Stimulated activated CD4-positive, alpha-beta T cell treated with anti-CD3 and anti-CD28 coated beads, TNF-alpha, amount 100 ng/mL, for 48 hours (primary cell): ENCODE measurements around the gene VDAC2.
"Not testable (repeated sequence)": the region's sequence is repeated elsewhere in the genome, so short reads cannot be mapped to it uniquely, and the experiment has no call there.

Experiments
- DNase-seq, 3 donors: peaks; one replicate each; pipeline ENCODE4 v3.0.0-alpha.2; 2020; ENCODE audit warnings: low read depth in 3 of 3

Gene VDAC2

DNA sequence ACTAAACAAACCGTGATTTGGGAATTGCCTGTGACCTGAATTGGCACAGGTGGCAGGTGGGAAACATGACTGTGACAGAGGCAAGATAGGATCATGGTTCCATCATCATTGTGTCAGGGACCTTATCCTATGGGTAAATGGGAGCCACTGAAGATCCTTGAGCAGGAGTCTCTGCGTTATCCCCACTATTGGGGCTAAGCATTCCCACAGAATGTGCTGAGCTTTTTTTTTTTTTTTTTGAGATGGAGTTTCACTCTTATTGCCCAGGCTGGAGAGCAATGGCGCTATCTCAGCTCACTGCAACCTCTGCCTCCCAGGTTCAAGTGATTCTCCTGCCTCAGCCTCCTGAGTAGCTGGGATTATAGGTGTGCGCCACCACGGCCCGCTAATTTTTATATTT lies 10.6 kb upstream of the VDAC2 start:
- DNase-seq, result not testable (repeated sequence)

DNA sequence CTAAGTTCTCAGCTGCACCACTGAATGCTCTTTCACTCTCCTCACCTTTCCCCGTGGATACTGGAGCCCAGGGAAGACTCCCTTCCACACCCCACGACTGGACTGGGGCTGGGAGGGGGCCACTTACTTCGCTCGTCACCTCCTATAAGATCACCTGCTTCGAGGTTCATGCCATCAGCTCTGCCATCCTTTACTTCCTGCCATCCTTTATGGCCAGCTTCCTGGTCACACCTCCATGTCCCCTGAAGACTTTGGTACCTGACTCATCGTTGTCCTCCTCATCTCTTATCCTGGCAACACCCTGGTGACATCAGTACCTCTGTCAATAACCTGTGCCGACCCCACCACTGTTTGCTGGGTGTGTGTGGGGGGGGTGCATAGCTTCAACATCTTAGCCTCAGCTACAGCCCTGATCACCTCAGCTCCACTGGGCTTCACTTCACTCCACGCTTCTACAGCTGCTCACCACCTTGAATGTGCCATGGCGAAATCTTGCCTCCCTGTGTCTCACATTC lies 8.7 kb upstream of the VDAC2 start:
- no peak for DNase-seq

DNA sequence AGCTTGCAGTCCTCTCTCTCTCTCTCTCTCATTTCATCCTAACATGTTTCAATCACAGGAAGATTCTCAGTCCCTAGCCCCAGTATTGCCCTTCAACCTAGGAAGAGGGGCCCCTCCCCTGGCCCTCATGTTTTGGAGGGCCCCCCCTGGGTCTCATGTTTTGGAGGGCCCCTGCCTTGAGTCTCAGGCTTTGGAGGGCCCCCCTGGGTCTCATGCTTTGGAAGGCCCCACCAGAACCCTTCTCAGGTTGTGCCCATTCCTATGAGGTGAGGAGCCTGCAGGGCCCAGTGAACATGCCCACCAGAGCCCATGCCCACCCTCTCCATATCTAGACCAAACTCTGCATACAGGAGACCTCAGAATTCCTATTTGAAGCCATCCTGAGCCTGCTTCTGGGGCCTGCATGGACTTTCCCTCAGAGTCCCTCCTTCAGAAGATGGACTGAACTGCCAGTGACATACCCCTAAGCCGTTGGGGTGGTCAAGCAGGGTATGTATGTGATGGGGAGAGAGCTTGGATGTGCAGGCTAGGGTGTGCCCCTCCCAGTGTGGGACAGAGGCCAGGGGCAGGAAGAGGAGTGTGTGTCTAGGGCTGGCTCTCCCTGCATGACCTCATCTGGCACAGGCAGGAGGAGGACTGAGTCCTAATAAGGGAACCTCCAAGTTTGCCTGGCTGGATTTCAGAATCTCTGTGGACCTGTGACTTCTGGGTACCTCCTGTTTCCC lies 8.1 kb upstream of the VDAC2 start:
- DNase-seq, result no peak

DNA sequence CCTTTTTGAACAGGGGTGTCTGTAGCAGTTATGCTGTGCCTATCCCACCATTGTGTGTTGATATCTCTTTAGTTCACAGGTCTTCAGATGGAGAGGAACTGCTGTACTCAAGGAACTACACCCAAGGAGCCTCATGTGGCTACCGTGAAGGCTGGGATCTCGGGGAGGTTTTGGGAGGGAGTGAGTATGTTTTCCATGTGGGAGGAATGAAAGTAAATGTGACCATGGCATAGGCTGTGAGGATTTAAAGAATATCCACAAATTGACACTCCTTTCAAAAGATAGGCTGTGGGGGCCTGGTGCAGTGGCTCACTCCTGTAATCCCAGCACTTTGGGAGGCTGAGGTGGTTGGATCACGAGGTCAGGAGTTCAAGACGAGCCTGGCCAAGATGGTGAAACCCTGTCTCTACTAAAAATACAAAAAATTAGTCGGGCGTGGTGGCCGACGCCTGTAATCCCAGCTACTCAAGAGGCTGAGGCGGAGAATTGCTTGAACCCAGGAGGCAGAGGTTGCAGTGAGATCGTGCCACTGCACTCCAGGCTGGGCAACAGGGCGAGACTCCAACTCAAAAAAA lies 7.5 kb upstream of the VDAC2 start:
- not testable (repeated sequence) for DNase-seq

DNA sequence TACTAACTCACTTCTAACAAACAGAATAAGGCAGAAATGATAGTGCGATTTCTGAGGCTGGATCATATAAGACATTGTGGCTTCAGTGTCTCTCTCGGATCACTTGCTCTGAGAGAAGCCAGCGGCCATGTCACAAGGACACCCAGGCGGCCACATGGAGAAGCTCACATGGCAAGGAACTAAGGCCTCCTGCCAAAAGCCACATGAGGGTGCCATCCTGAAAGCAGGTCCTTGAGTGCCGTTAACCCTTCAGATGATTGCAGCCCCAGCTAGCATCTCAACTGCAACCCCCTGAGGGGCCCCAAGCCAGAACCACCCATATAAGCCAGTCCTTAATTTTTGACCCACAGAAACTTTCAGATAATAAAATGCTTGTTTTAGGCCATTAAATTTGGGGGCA lies 6.9 kb upstream of the VDAC2 start:
- DNase-seq, result no peak

DNA sequence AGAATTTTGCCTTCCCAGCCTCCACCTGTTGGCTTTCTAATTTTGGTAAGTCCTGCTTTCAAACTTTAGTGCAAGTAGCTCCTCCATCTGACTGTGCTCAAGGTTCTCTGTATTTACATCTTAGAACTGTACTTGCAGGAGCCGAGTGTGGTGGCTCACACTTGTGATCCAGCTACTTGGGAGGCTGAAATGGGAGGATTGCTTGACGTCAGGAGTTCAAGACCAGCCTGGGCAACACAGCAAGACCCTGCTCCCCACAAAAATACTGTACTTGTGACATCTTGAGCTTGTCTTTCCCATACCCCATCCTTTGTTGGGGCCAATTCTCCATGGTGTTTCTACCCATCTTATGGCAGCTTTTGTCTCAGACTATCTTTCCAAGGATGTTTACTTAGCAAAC lies 4.7 kb upstream of the VDAC2 start:
- no peak for DNase-seq

DNA sequence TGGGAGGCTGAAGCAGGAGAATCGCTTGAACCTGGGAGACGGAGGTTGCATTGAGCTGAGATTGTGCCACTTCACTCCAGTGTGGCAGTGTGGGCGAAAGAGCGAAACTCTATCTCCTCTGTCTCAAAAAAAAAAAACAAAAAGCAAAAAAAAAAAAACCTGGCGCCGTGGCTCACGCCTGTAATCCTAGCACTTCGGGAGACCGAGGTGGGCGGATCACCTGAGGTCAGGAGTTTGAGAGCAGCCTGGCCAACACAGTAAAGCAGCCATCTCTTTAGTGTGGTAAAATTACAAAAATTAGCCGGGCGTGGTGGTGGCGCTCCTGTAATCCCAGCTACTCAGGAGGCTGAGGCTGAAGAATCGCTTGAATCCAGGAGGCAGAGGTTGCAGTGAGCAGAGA lies 4.0 kb upstream of the VDAC2 start:
- DNase-seq, result not testable (repeated sequence)

DNA sequence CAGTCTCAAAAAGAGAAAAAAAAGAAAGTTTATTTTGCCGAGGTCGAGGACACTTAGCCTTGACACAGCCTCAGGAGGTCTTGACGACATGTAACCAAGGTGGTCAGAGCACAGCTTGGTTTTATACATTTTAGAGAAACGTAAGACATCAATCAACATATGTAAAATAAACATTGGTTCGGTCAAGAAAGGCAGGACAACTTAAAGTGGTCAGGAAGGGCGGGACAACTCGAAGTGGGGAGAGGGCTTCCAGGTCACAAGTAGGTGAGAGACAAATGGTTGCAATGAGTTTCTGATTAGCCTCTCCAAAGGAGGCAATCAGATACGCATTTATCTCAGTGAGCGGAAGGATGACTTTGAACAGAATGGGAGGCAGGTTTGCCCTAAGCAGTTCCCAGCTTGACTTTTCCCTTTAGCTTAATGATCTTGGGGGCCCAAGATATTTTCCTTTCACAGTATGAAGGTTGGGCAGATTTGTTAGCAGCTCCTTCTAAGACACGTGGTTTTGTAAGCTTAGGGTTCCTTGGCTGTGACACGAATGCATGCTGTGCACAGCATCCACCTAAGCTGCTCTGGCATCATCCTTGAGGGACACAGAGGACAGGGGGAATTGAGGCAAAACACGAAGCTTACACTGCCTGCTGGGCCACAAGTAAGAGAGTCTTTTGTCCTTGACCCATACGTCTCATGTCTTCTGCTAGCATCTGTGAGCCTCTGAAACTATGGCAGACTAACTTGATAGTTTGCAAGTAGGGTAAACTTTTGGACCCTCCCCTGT lies 3.3 kb upstream of the VDAC2 start:
- DNase-seq, result no peak

DNA sequence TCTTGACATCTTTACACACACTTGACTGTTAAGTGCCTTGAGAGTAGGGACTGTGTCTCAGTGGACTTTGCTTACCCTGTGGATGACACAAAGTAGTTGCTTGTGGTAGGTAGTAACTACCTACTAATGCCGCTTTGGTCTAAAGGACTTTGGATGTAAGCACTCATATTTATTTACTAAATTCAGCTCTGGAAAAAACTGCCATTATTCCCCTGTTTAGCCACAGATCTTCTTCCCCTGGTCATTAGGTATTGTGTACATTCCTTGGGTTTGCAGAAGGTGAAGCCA lies 2.8 kb upstream of the VDAC2 start:
- no peak for DNase-seq

DNA sequence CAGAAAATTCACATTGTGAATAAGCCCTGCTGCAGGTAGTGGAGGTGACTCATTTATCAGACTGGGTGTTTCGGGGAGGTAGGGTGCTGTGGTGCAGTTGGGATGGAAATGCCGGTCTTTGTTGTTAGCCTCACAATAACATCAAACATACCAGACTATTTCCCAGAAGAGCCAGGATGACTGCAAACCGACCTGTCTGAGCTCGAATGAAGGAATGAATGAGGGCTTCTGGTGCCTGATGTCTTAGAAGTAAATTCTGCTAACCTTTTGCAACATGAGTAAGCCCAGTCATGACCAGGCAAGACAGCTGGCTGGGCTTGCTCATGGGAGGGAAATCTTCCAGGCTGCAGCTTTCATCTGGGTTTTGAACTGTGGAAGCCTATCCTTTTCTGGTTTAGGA lies 2.4 kb upstream of the VDAC2 start:
- DNase-seq, result no peak

DNA sequence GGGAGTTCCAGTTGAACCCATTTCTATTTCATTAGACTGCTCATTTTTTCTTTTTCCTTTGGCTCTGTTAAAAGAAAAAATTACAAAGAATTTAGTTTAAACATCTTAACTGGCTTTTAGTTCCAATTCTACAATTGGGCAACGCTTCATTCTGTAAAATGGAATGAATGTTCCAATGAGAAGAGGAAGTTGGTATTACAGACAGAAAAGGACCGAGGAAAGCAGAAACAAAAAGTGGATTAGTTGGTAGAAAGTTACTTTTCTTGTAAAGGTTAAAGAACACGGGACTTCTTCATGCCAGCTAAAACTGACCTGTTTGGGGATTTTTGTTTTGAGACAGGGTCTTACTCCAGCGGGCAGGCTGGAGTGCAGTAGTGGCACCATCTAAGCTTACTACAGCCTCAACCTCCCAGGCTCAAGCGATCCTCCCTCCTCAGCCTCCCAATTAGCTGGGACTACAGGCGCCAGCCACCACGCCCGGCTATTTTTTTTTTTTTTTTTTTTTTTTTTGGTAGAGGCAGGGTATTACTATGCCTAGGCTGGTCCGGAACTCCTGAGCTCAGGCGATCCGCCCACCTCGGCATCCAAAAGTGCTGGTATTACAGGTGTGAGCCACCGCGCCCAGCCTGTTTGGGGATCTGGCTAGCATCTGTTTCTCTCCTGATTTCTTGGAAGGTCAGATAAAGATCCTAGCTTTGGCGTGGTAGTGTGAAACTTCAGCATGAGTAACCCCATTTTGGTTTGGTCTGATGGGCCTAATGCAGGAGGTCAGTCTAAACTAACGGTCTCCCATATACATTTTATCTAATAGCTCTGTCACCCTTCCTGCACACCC lies 1.3 kb upstream of the VDAC2 start:
- no peak for DNase-seq

DNA sequence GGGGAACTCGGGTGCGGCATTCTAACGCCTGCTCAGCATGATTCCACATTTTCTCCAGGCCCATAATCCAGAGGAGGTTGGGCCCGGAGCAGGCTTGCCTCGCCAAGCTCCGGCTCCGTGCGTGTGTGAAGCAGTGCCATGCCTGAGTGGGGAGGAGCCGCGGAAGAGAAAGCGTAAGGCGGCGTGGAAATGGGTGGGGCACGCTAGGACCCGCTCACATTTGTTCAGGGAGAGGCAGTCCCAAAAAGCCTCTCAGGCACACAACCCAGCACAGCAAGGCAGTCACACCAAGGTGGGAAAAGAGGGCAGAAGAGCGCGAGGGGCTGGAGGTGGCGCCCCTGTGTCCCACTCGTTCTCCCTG lies 695 bp upstream of the VDAC2 start:
- DNase-seq, result peak; percentile 49 to 64 (median 62)

DNA sequence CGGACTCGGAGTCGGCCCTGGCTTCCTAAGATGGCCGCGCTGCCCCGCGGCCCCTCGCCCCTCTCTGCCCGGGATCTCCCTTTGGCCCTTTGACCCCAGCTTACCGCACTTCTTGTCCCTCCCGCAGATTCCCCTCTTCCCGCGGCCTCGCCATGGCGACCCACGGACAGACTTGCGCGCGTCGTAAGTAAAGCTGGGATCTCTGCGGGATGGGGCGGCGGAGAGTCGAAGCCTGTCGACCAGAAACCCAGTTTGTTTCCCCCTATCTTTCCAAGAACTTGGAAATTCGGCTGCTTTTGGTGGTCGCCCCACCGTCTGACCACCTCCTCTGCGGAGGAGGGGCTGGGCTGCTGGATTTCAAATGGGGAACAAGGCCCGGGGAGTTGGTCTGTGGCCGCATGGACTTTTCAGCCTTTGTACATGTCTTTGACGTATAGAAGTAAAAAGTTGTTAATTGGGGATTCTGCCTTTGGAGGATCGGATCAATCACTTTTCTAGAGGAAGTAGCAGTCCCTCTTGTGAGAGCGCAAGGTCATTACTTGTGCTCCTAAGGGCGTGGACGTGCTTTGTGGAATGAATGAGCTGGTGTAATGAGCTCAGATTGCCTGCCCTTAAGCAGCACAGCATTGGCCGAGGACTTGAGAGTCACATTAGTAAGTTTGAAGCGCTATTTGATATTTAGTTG lies 553 bp downstream of the VDAC2 start:
- DNase-seq, result peak in 1 of 3 donors; percentile 6

DNA sequence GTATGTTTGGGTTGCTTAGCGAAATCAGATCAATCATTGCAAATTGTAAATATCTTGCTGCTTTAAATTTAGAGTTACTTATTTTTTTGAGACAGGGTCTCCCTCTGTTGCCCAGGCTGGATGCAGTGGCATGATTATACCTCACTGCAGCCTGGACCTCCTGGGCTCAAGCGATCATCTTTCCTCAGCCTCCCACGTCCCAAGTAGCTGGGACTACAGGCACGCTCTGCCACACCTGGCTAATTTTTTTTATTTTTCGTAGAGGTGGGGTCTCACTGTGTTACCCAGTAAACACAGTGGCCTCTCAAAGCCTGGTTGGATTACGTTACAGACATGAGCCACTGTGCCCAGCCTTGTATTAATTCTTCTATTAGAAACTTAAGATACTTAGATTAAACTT lies 1.7 kb downstream of the VDAC2 start:
- no peak for DNase-seq

DNA sequence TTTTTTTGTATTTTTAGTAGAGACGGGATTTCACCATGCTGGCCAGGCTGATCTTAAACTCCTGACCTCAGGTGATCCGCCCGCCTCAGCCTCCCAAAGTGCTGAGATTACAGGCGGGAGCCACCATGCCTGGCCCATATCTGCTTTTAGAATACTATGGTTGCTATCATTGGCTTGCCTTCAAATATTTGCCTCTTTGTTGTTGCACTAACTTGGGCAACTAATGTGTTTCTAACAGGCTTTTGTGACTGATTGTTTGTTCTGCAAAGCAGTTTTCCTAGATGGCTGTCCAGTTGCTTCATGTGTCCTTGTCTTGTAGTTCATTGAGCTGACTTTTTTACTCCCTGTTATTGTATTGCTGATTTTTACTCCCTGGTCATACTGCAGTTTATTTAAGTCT lies 9.7 kb downstream of the VDAC2 start:
- DNase-seq, result no peak

DNA sequence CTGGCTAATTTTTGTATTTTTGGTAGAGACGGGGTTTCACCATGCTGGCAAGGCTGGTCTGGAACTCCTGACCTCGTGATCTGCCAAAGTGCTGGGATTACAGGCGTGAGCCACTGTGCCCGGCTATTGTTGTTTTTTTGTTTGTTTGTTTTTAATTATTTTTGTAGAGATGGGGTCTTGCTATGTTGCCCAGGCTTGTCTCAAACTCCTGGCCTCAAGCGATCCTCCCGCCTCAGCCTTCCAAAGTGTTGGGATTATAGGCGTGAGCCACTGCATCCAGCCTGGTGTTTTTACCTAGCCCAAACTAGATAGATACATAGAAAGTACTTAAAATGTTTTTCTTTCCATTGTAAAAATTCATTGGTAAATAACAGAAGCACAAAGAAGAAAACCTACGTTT lies 10.9 kb downstream of the VDAC2 start:
- not testable (repeated sequence) for DNase-seq

DNA sequence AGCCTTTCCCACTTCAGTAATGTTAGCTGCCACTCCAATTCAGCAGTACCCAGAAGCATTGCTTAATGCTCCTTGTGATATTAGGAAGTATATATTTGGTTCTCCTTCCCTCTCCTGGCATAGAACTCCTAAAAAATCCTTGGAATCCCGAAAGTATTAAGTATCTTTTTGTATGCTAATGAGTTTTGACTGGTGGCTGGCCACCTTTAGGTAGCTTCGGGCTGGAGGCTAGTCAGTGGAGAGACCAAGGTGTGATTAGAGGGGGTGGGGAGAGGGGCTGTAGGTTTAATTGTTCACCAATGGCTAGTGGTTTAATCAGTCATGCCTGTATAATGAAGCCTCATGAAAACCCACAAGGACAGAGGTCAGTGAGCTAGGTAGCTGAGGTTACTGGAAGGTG lies 12.9 kb downstream of the VDAC2 start:
- DNase-seq, result no peak

DNA sequence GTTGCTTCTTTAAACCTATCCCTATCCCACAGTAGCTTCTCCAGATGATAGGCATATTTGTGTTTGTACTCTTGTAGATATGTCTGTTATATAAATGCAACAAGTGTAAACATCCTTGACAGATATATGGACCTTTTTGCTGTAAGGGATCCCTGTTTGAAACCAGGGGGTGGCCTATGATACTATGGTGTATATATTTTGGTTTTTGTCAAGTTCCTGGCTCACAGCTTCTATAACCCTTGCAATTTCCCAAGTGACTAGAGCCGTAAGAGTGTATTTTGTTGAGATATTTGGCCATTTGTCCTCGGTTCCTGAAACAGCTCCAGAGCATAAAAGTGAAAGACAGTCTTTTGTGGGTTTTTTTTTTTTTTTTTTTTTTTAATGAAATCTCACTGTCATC lies 15.5 kb downstream of the VDAC2 start:
- no peak for DNase-seq

DNA sequence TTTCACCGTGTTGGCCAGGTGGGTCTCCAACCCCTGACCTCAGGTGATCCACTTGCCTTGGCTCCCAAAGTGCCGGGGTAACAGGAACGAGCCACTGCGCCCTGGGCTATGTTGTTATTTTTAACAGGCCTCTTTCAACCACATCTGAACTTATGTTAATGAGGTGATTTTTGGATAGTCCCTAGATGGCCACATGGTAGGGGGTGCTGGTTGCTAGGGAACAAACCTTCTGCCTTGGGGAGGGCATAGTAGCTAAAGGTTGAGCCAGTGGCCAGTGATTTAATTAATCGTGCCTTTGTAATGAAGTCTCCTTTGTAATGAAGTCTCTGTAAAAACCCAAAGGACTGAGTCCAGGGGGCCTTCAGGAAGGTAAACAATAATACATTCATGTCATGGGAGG lies 16.1 kb downstream of the VDAC2 start:
- no peak for DNase-seq

DNA sequence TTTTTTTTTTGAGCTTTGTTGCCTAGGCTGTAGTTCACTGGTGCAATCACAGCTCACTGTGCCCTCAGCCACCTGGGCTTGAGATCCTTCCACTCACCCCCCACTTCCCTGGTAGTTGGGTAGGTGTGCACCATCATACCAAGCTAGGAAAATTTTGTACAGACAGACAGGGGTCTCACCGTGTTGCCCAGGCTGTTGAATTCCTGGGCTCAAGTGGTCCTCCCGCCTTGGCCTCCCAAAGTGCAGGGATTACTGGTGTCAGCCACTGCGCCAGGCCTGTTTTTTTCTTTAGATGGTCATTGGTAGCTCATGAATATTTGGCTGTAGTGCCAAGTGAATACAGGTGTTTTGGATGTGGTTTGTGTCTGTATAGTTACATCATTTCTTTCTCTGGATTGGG lies 17.7 kb downstream of the VDAC2 start:
- no peak for DNase-seq

DNA sequence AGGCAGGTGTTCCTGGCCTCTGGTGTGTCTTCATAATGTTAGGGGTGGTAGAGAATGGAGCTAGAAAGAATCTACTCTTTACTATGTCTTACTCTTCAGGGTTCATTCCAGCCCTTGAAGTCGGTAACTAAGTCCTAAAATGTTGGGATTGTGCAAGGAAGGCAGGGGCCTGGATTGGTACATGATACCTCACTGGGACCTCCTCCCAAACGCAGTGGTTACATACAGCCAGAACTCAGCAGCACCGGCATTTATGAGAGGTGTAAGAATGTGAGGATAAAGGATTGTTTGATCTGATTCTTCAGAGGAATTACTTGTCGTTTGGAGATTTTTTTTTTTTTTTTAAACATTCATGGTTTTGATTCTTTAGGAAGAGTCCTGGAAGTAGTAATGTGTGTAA lies 18.2 kb downstream of the VDAC2 start:
- DNase-seq, result no peak

DNA sequence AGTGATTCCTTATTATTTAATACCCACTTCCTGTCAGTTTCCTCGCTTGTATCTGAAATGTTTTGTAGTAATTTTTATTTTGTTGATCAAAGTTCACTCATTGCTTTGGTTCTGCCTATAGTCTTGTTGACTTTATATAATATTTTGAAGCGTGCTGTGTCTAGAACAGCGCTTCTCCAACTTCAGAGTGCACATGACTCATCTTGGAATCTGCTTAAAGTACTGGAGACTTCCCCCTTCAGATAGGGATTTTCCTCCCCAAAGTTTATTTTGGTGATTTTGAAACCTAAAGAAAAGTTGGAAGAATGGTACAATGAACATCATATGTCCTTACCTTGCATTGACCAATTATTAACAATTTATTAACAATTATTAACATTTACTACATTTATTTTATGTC lies 19.4 kb downstream of the VDAC2 start:
- DNase-seq, result no peak
